Measurements from ENCODE around the gene MPC1.

The MPC1 gene

DNA sequence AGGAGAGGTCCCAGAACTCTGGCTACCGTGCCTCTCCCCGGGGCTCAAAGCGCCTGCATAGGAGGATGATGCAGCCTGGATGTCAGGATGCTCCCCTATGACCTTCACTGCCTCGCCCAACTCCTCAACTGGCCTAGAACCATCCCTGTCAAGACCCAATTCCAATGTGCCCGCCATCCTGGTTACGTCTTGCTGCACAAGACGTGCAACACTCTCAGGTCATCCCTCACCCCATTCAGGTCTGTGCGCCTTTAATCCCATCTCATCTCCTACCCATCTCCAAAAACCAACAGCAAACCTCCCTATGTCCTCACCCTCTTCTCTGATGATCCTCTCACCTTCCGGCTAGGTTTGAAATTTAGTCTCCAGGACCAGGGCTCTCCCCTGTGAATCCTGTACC lies 43.9 kb downstream of the MPC1 start:
- H3K9me3 ChIP-seq (ENCODE audit: control extremely low read depth in 1 of 5, control insufficient read depth in 4 of 5, insufficient read depth in 2 of 5, low read depth in 1 of 5, low read length in 4 of 5), result no peaks in the 10 kb centered on the region
- H3K27me3 ChIP-seq (replicated peaks in 2 of 5; ENCODE audit: control insufficient read depth in 4 of 5, insufficient read depth in 5 of 5, low read length in 4 of 5), result no peaks in the 10 kb centered on the region
- peaks cover 0 to 47% (median 18%) of the 10 kb centered on the region in 4 experiments for H3K36me3 ChIP-seq (ENCODE audit: control insufficient read depth in 4 of 4, insufficient read depth in 4 of 4, low read length in 3 of 4)
- WGBS (ENCODE audit: insufficient coverage), result 95% methylated on average over 9 of the region's 9 CpGs
- H3K4me3 ChIP-seq (ENCODE audit: control insufficient read depth in 1 of 7, extremely low read depth in 1 of 7, insufficient read depth in 4 of 7, low read depth in 2 of 7, low read length in 6 of 7), result no peak overlapping the region
- ChIA-PET POLR2A (no interaction called here), CTCF (no interaction called here)
- H3K4me1 ChIP-seq (ENCODE audit: control extremely low read depth in 1 of 4, control insufficient read depth in 4 of 4, insufficient read depth in 4 of 4, low read length in 3 of 4), result peaks cover 7 to 51% (median 32%) of the 10 kb centered on the region in 4 experiments
- no peak overlapping the region for H3K27ac ChIP-seq (ENCODE audit: insufficient read depth in 1 of 2, low read depth in 1 of 2, low read length in 2 of 2, poor library complexity in 1 of 2, severe bottlenecking in 2 of 2)
- DNase-seq, result no peak

DNA sequence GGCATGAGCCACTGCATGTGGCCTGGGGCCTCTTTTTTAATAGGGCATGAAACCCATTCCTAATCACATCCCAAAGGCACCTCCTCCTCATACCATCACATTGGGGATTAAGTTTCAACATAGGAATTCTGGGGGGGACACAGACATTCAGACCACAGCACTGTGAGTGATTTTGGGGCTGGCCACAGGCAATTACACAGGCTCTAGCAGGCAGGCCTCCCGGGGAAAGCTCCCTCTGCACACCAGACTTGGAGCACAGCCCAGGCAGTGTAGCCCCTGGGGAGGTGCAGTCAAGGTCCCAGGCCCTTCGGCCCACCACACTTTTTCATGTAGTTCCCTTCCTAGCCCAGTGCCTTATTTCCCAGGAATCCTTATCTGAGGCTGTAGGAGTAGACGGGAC lies 45.9 kb downstream of the MPC1 start:
- Histone ChIP-seq H3K27ac (ENCODE audit: insufficient read depth in 1 of 2, low read depth in 1 of 2, low read length in 2 of 2, poor library complexity in 1 of 2, severe bottlenecking in 2 of 2) (no peak overlapping the region), H3K4me1 (ENCODE audit: control extremely low read depth in 1 of 4, control insufficient read depth in 4 of 4, insufficient read depth in 4 of 4, low read length in 3 of 4) (peaks cover 11 to 56% (median 38%) of the 10 kb centered on the region in 4 experiments), H3K36me3 (ENCODE audit: control insufficient read depth in 4 of 4, insufficient read depth in 4 of 4, low read length in 3 of 4) (peaks cover 0 to 47% (median 18%) of the 10 kb centered on the region in 4 experiments), H3K4me3 (ENCODE audit: control insufficient read depth in 1 of 7, extremely low read depth in 1 of 7, insufficient read depth in 4 of 7, low read depth in 2 of 7, low read length in 6 of 7) (no peak overlapping the region), H3K9me3 (ENCODE audit: control extremely low read depth in 1 of 5, control insufficient read depth in 4 of 5, insufficient read depth in 2 of 5, low read depth in 1 of 5, low read length in 4 of 5) (no peaks in the 10 kb centered on the region), H3K27me3 (replicated peaks in 2 of 5; ENCODE audit: control insufficient read depth in 4 of 5, insufficient read depth in 5 of 5, low read length in 4 of 5) (peaks cover 0 to 2% (median 0%) of the 10 kb centered on the region in 5 experiments)
- ChIA-PET CTCF (interaction anchor here (1.3 to 5.4 kb wide), 2 partner anchors 26 to 44 kb away, joined by 3 to 31 read pairs; no protein-coding TSS in a partner anchor), POLR2A (interaction anchor here (1.0 kb wide), 1 partner anchor 45 kb away, joined by 3 read pairs; no protein-coding TSS in a partner anchor)
- no peak for DNase-seq
- WGBS (ENCODE audit: insufficient coverage), result 100% methylated on average over 3 of the region's 3 CpGs

DNA sequence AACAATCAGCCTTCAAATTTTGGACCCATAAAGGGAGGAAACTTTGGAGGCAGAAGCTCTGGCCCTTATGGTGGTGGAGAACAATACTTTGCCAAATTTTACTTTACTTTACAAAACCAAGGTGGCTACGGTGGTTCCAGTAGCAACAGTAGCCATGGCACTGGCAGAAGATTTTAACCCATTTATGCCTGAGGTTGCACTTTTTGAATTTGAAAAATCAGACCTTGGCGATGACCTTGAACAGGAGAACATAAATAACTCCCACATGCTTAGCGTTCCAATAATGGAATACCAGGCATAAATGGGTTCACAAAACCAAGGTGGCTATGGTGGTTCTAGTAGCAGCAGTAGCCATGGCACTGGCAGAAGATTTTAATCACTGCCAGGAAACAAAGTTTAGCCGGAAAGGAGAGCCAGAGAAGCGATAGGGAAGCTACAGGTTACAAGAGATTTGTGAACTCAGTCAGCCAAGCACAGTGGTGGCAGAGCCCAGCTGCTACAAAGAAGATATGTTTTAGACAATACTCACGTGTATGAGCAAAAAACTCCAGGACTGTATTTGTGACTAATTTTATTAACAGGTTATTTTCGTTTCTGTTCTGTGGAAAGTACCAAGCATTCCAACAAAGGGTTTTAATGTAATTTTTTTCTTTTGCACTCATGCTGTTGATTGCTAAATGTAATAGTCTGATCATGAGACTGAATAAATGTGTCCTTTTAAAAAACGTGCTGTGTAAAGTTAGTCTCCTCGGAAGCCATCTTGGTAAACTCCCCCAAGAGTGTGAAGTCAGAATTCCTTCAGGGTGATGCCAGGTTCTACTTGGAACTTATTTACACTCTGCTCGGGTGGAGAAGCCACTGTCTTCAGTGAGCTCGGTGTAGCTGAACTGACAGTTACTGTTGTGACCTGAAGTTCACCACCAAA lies 47.1 kb downstream of the MPC1 start:
- peaks cover 0 to 2% (median 0%) of the 10 kb centered on the region in 5 experiments for H3K27me3 ChIP-seq (replicated peaks in 2 of 5; ENCODE audit: control insufficient read depth in 4 of 5, insufficient read depth in 5 of 5, low read length in 4 of 5)
- ChIA-PET POLR2A (interaction anchor here (1.0 kb wide), 1 partner anchor 46 kb away, joined by 3 read pairs; no protein-coding TSS in a partner anchor), CTCF (interaction anchor here (0.6 to 5.4 kb wide), 4 partner anchors 10 to 45 kb away, joined by 3 to 31 read pairs (median 3); no protein-coding TSS in a partner anchor)
- H3K9me3 ChIP-seq (ENCODE audit: control extremely low read depth in 1 of 5, control insufficient read depth in 4 of 5, insufficient read depth in 2 of 5, low read depth in 1 of 5, low read length in 4 of 5), result no peaks in the 10 kb centered on the region
- DNase-seq, result no peak
- WGBS (ENCODE audit: insufficient coverage), result 96% methylated on average over 9 of the region's 11 CpGs
- H3K4me1 ChIP-seq (ENCODE audit: control extremely low read depth in 1 of 4, control insufficient read depth in 4 of 4, insufficient read depth in 4 of 4, low read length in 3 of 4), result peaks cover 11 to 46% (median 32%) of the 10 kb centered on the region in 4 experiments
- H3K27ac ChIP-seq (ENCODE audit: insufficient read depth in 1 of 2, low read depth in 1 of 2, low read length in 2 of 2, poor library complexity in 1 of 2, severe bottlenecking in 2 of 2), result no peak overlapping the region
- H3K36me3 ChIP-seq (ENCODE audit: control insufficient read depth in 4 of 4, insufficient read depth in 4 of 4, low read length in 3 of 4), result peaks cover 0 to 45% (median 18%) of the 10 kb centered on the region in 4 experiments
- no peak overlapping the region for H3K4me3 ChIP-seq (ENCODE audit: control insufficient read depth in 1 of 7, extremely low read depth in 1 of 7, insufficient read depth in 4 of 7, low read depth in 2 of 7, low read length in 6 of 7)

DNA sequence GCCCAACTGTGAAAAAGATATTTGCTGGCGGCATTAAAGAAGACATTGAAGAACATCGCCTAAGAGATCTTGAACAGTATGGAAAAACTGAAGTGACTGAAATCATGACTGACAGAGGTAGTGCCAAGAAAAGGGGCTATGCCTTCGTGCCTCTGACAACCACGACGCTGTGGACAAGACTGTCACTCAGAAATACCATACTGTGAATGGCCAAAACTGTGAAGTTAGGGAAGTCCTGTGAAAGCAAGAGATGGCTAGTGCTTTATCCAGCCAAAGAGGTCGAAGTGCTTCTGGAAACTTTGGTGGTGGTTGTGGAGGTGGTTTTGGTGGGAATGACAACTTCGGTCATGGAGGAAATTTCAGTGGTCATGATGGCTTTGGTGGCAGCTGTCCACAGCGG lies 47.9 kb downstream of the MPC1 start:
- Histone ChIP-seq H3K27ac (ENCODE audit: insufficient read depth in 1 of 2, low read depth in 1 of 2, low read length in 2 of 2, poor library complexity in 1 of 2, severe bottlenecking in 2 of 2) (no peak overlapping the region), H3K4me3 (ENCODE audit: control insufficient read depth in 1 of 7, extremely low read depth in 1 of 7, insufficient read depth in 4 of 7, low read depth in 2 of 7, low read length in 6 of 7) (no peak overlapping the region), H3K36me3 (ENCODE audit: control insufficient read depth in 4 of 4, insufficient read depth in 4 of 4, low read length in 3 of 4) (peaks cover 0 to 42% (median 19%) of the 10 kb centered on the region in 4 experiments), H3K4me1 (ENCODE audit: control extremely low read depth in 1 of 4, control insufficient read depth in 4 of 4, insufficient read depth in 4 of 4, low read length in 3 of 4) (peaks cover 11 to 38% (median 30%) of the 10 kb centered on the region in 4 experiments), H3K9me3 (ENCODE audit: control extremely low read depth in 1 of 5, control insufficient read depth in 4 of 5, insufficient read depth in 2 of 5, low read depth in 1 of 5, low read length in 4 of 5) (no peaks in the 10 kb centered on the region), H3K27me3 (replicated peaks in 2 of 5; ENCODE audit: control insufficient read depth in 4 of 5, insufficient read depth in 5 of 5, low read length in 4 of 5) (peaks cover 0 to 2% (median 0%) of the 10 kb centered on the region in 5 experiments)
- DNase-seq, result no peak
- CTCF ChIA-PET, result interaction anchor here (1.0 to 5.4 kb wide), 2 partner anchors 9 to 46 kb away, joined by 3 to 31 read pairs; no protein-coding TSS in a partner anchor
- whole genome bisulfite sequencing (ENCODE audit: insufficient coverage), result 95% methylated on average over 7 of the region's 8 CpGs
- POLR2A ChIA-PET, result no interaction called here

DNA sequence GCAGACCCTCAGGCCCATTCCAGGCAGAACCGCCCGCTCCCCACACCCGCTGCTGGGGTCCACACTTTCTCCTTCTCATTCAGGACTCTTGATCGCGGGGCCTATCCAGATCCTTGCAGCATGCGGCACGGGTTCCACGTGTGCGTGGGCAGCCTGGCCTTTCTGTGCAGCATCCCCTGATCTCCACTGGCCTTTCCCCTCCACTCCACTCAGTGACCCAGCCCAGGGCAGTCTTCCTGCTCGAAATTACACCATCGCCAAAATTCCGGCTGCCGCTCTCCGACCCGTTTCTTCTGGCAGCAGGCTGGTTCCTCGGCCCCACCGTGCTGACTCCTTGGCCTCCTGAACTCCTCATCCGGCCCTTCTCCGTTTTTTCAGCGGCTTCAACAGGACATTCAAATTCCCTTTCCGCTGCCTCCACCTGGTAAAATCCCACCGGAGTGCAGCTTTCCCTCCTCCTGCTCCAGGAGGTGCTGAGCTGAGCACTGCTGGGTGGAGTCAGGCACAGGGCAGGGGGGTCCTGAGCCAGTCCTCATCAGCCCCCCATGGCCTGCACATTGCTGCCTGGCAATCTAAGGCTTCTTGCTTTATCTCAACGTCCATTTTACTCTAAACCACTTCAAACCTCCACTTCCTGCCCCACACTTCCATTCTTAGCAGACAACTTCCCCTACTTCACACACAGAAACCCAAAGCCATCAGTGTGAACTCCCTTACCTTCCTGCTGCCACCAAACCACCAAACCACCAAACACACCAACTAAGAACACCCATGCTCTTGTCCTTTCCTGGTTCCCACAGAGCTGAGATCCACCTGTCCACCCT lies 49.4 kb downstream of the MPC1 start:
- ChIA-PET POLR2A (interaction anchor here (0.8 to 1.0 kb wide), 3 partner anchors 9 to 14 kb away, joined by 3 read pairs; partner anchors contain the start of gene SFT2D1), CTCF (interaction anchor here (1.0 to 5.4 kb wide), 6 partner anchors 10 to 67 kb away, joined by 3 to 31 read pairs (median 4); no protein-coding TSS in a partner anchor)
- Histone ChIP-seq H3K27me3 (replicated peaks in 2 of 5; ENCODE audit: control insufficient read depth in 4 of 5, insufficient read depth in 5 of 5, low read length in 4 of 5) (peaks cover 0 to 2% (median 0%) of the 10 kb centered on the region in 5 experiments), H3K36me3 (ENCODE audit: control insufficient read depth in 4 of 4, insufficient read depth in 4 of 4, low read length in 3 of 4) (peaks cover 0 to 43% (median 22%) of the 10 kb centered on the region in 4 experiments), H3K9me3 (ENCODE audit: control extremely low read depth in 1 of 5, control insufficient read depth in 4 of 5, insufficient read depth in 2 of 5, low read depth in 1 of 5, low read length in 4 of 5) (no peaks in the 10 kb centered on the region), H3K4me1 (ENCODE audit: control extremely low read depth in 1 of 4, control insufficient read depth in 4 of 4, insufficient read depth in 4 of 4, low read length in 3 of 4) (peaks cover 11 to 33% (median 29%) of the 10 kb centered on the region in 4 experiments), H3K27ac (ENCODE audit: insufficient read depth in 1 of 2, low read depth in 1 of 2, low read length in 2 of 2, poor library complexity in 1 of 2, severe bottlenecking in 2 of 2) (no peak overlapping the region), H3K4me3 (ENCODE audit: control insufficient read depth in 1 of 7, extremely low read depth in 1 of 7, insufficient read depth in 4 of 7, low read depth in 2 of 7, low read length in 6 of 7) (peak overlapping the region in 3 of 7 experiments; percentile 25 to 39 (median 29))
- peak; percentile 56 to 84 (median 79) for DNase-seq
- WGBS (ENCODE audit: insufficient coverage), result 72% methylated on average over 23 of the region's 23 CpGs

DNA sequence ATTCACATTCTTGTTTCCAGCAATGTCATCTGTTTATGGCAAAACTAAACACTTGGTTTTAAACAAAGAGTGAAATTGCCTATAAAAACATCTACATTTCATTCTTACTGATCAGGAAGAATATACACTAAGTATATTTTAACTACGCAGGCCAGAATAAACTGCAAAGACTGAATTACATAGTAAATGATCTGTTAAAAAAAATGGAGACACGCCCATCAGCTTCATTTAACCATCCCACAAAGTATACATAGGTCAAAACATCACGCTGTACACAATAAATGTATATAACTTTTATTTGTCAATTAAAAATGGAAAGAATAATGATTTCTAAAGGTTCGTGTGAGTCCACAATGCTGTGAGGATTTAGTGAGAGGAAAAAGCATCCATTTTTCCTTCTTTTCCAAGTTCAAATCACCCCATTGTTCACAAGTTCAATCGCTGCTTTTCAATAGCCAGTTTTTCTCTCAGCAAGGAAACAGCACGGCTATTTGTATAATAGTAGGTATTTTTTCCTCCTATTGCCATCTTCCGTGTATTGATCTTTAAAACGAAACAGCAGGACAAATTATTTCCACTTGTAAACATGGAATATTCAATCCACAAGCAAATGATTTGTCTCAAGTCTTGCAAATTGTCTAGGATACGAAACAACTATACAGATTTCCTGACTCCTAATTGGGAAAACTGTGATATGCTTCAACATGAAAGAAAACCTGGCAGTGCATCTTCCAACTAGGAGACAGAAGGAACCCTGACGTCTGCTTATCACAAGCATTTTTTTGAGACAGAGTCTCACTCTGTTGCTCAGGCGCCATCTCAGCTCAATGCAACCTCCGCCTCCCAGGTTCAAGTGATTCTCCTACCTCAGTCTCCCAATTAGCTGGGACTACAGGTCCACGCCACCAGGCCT lies 51.0 kb downstream of the MPC1 start:
- Histone ChIP-seq H3K4me1 (ENCODE audit: control extremely low read depth in 1 of 4, control insufficient read depth in 4 of 4, insufficient read depth in 4 of 4, low read length in 3 of 4) (peaks cover 11 to 33% (median 29%) of the 10 kb centered on the region in 4 experiments), H3K4me3 (ENCODE audit: control insufficient read depth in 1 of 7, extremely low read depth in 1 of 7, insufficient read depth in 4 of 7, low read depth in 2 of 7, low read length in 6 of 7) (no peak overlapping the region), H3K27me3 (replicated peaks in 2 of 5; ENCODE audit: control insufficient read depth in 4 of 5, insufficient read depth in 5 of 5, low read length in 4 of 5) (peaks cover 0 to 2% (median 0%) of the 10 kb centered on the region in 5 experiments), H3K9me3 (ENCODE audit: control extremely low read depth in 1 of 5, control insufficient read depth in 4 of 5, insufficient read depth in 2 of 5, low read depth in 1 of 5, low read length in 4 of 5) (no peaks in the 10 kb centered on the region), H3K36me3 (ENCODE audit: control insufficient read depth in 4 of 4, insufficient read depth in 4 of 4, low read length in 3 of 4) (peaks cover 0 to 37% (median 21%) of the 10 kb centered on the region in 4 experiments), H3K27ac (ENCODE audit: insufficient read depth in 1 of 2, low read depth in 1 of 2, low read length in 2 of 2, poor library complexity in 1 of 2, severe bottlenecking in 2 of 2) (no peak overlapping the region)
- POLR2A ChIA-PET, result no interaction called here
- no peak for DNase-seq
- 93% methylated on average over 3 of the region's 13 CpGs for WGBS (ENCODE audit: insufficient coverage)
- CTCF ChIA-PET, result interaction anchor here (0.8 to 1.8 kb wide), 3 partner anchors 11 to 50 kb away, joined by 3 to 4 read pairs (median 4); no protein-coding TSS in a partner anchor

All from common myeloid progenitor, CD34-positive (primary cell).